Epidermal melanocyte (primary cell): ENCODE measurements around the gene AXIN1.

ENCODE experiments used
- DNase-seq: peaks from one replicate; pipeline ENCODE4 v3.0.0; 2011; ENCODE audit warnings: low spot score; ENCODE audit not compliant: insufficient read length

The AXIN1 gene

GRCh38 chr16:243348-243747, 109.2 kb downstream of the AXIN1 start:
- DNase-seq, result no peak

GRCh38 chr16:242281-242680, 110.2 kb downstream of the AXIN1 start:
- DNase-seq, result no peak

GRCh38 chr16:240559-240958, 112.0 kb downstream of the AXIN1 start:
- DNase-seq, result no peak

DNA sequence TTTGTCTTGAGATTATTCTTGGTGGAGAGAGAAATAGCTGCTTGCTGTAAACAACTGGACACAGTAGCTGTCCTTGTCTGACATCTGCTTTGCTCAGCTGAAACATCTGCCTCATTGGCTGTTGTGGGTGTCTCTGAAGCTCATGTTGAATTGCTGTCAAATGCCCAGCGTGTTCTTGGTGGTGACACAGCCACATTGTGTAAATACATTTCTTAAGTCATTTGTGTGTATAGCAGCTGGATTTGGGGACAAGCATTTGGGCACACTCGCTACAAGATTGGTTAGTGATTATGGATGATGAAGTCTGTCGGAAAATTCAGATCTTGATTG, 112.6 kb downstream of the AXIN1 start:
- DNase-seq, result peak; percentile 56
